ENCODE measurements around the gene SUPT20HL1.

DNA sequence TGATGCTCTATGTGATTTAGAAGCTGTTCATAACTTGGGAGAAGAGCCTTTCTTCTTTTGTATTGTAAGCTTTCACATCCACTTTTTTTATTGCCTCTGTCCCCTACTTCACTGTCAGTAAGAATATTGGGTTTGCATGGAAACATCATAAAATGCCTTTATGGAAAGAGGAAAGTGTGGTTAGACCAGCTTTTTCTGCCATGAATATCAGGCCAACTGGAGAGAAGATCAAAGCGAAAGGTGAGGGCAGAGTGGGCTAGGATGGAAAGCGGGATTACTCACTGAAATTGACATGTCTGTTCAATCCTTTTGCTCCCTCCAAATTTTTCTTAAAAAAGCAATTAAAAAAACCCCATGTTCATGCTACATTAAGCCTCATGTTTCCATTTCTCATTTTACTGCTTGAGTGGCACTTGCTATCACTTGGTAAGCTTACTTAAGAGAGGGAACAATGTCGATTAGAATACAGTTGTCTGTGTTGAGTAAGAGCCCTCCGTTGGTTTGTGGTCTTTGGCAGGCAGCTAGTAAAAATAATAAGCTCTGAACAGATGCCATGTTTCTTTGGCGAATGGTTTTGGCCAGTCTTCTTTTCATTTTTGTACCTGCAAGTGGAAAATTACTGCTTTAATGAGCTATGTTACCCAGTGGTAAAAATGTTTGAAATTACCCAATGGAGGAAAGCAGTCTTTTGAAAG, 35.9 kb downstream of the SUPT20HL1 start:
- no peak for TF ChIP-seq EZH2 (IDR thresholded peaks at IDR 0.05; ENCODE audit: borderline replicate concordance, low read length)
- TF ChIP-seq, protein P1, sequence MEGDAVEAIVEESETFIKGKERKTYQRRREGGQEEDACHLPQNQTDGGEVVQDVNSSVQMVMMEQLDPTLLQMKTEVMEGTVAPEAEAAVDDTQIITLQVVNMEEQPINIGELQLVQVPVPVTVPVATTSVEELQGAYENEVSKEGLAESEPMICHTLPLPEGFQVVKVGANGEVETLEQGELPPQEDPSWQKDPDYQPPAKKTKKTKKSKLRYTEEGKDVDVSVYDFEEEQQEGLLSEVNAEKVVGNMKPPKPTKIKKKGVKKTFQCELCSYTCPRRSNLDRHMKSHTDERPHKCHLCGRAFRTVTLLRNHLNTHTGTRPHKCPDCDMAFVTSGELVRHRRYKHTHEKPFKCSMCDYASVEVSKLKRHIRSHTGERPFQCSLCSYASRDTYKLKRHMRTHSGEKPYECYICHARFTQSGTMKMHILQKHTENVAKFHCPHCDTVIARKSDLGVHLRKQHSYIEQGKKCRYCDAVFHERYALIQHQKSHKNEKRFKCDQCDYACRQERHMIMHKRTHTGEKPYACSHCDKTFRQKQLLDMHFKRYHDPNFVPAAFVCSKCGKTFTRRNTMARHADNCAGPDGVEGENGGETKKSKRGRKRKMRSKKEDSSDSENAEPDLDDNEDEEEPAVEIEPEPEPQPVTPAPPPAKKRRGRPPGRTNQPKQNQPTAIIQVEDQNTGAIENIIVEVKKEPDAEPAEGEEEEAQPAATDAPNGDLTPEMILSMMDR (IDR thresholded peaks at IDR 0.05; ENCODE audit: low read length): no peak
